BLaER1 treated with 17β-estradiol and CSF1 and Interleukin-3, amounts not matched to agents 10 nM and 100 nM (cell line): Measurements from ENCODE around the gene TRIM24.
A peak's percentile ranks its signal among the peaks of the same experiment; 100 is the strongest.
"Not testable (repeated sequence)": the region's sequence is repeated elsewhere in the genome, so short reads cannot be mapped to it uniquely, and the experiment has no call there.

Experiments
- H3K27ac ChIP-seq, 11 experiments: shearing (Covaris generic); formaldehyde crosslinking; 2 replicates each; pipeline ENCODE4 v1.8.1; 2022
- H3K27me3 ChIP-seq, 11 experiments: shearing (Covaris generic); formaldehyde crosslinking; 2 replicates each; pipeline ENCODE4 v1.8.1; 2022
- H3K36me3 ChIP-seq, 11 experiments: shearing (Covaris generic); formaldehyde crosslinking; 2 replicates each; pipeline ENCODE4 v1.8.1; 2022
- H3K4me1 ChIP-seq, 10 experiments: shearing (Covaris generic); formaldehyde crosslinking; 2 replicates each; pipeline ENCODE4 v1.8.1; 2022
- H3K4me2 ChIP-seq, 11 experiments: shearing (Covaris generic); formaldehyde crosslinking; 2 replicates each; pipeline ENCODE4 v1.8.1; 2022
- H3K4me3 ChIP-seq, 10 experiments: shearing (Covaris generic); formaldehyde crosslinking; 2 replicates each; pipeline ENCODE4 v1.8.1; 2022
- H3K9ac ChIP-seq, 11 experiments: shearing (Covaris generic); formaldehyde crosslinking; 2 replicates each; pipeline ENCODE4 v1.8.1; 2022
- H3K9me3 ChIP-seq, 11 experiments: shearing (Covaris generic); formaldehyde crosslinking; replicated peaks in 1 of 11; 2 replicates each; pipeline ENCODE4 v1.8.1; 2022
- H4K20me1 ChIP-seq, 11 experiments: shearing (Covaris generic); formaldehyde crosslinking; 2 replicates each; pipeline ENCODE4 v1.8.1; 2022
- Cebpa-rat ChIP-seq, 11 experiments: shearing (Covaris generic); IDR thresholded peaks; 2 replicates each; pipeline ENCODE4 v1.8.1; 2022

The TRIM24 gene

GRCh38 chr7:138458576-138459412, 1.3 kb upstream of the TRIM24 start:
- peaks cover 0 to 28% (median 18%) of the 10 kb centered on the region in 11 experiments; a peak in 16 of 22 replicates for H3K9me3 ChIP-seq
- peaks cover 0 to 17% (median 7%) of the 10 kb centered on the region in 10 experiments; a peak in 13 of 20 replicates for H3K4me1 ChIP-seq
- peaks cover 0 to 29% (median 11%) of the 10 kb centered on the region in 11 experiments; a peak in 12 of 22 replicates for H4K20me1 ChIP-seq
- no peaks in the 10 kb centered on the region for H3K27me3 ChIP-seq
- no peak overlapping the region for H3K9ac ChIP-seq
- H3K4me2 ChIP-seq: no peak overlapping the region
- no peak overlapping the region for H3K4me3 ChIP-seq
- no peak for TF ChIP-seq Cebpa-rat (IDR thresholded peaks at IDR 0.05)
- no peak overlapping the region for H3K27ac ChIP-seq
- peaks cover 0 to 14% (median 12%) of the 10 kb centered on the region in 11 experiments; a peak in 17 of 22 replicates for H3K36me3 ChIP-seq

GRCh38 chr7:138459413-138460175, 465 bp upstream of the TRIM24 start:
- no peak for TF ChIP-seq Cebpa-rat (IDR thresholded peaks at IDR 0.05)

GRCh38 chr7:138460649-138461607, 869 bp downstream of the TRIM24 start:
- Histone ChIP-seq H3K27me3 (no peaks in the 10 kb centered on the region), H4K20me1 (peaks cover 0 to 30% (median 11%) of the 10 kb centered on the region in 11 experiments; a peak in 12 of 22 replicates), H3K36me3 (peaks cover 0 to 35% (median 29%) of the 10 kb centered on the region in 11 experiments; a peak in 17 of 22 replicates), H3K9ac (peak overlapping the region; percentile 90 to 99 (median 96)), H3K9me3 (peaks cover under 1 to 47% (median 38%) of the 10 kb centered on the region in 11 experiments; a peak in 19 of 22 replicates), H3K4me2 (peak overlapping the region; percentile 74 to 99 (median 94)), H3K4me3 (peak overlapping the region; percentile 79 to 98 (median 92)), H3K4me1 (peaks cover 0 to 17% (median 7%) of the 10 kb centered on the region in 10 experiments; a peak in 13 of 20 replicates), H3K27ac (peak overlapping the region; percentile 88 to 99 (median 96))
- TF ChIP-seq Cebpa-rat (IDR thresholded peaks at IDR 0.05): no peak

More at GRCh38 chr7:138459413-138460175, 465 bp upstream of the TRIM24 start:
- peaks cover 0 to 22% (median 19%) of the 10 kb centered on the region in 11 experiments; a peak in 17 of 22 replicates for H3K36me3 ChIP-seq
- peak overlapping the region in 6 of 11 experiments; percentile 49 to 65 (median 56); a peak in 9 of 22 replicates for H3K9ac ChIP-seq
- peak overlapping the region; percentile 50 to 95 (median 58) for H3K4me3 ChIP-seq
- peak overlapping the region in 6 of 11 experiments; percentile 28 to 63 (median 51); a peak in 10 of 22 replicates for H3K27ac ChIP-seq
- H3K4me1 ChIP-seq: peaks cover 0 to 17% (median 7%) of the 10 kb centered on the region in 10 experiments; a peak in 13 of 20 replicates
- peaks cover 0 to 29% (median 11%) of the 10 kb centered on the region in 11 experiments; a peak in 12 of 22 replicates for H4K20me1 ChIP-seq
- peaks cover 0 to 36% (median 26%) of the 10 kb centered on the region in 11 experiments; a peak in 17 of 22 replicates for H3K9me3 ChIP-seq
- peak overlapping the region; percentile 44 to 76 (median 60); a peak in 21 of 22 replicates for H3K4me2 ChIP-seq
- no peaks in the 10 kb centered on the region for H3K27me3 ChIP-seq

- Histone ChIP-seq H4K20me1 (peaks cover 0 to 36% (median 11%) of the 10 kb centered on the region in 11 experiments; a peak in 12 of 22 replicates), H3K4me1 (peaks cover 0 to 17% (median 7%) of the 10 kb centered on the region in 10 experiments; a peak in 13 of 20 replicates), H3K4me3 (peak overlapping the region in 5 of 10 experiments; percentile 20 to 98 (median 92); a peak in 4 of 20 replicates), H3K4me2 (peak overlapping the region in 8 of 11 experiments; percentile 74 to 94 (median 94); a peak in 10 of 22 replicates), H3K9me3 (peaks cover 8 to 66% (median 58%) of the 10 kb centered on the region in 11 experiments; a peak in 21 of 22 replicates), H3K36me3 (peaks cover 0 to 58% (median 43%) of the 10 kb centered on the region in 11 experiments; a peak in 17 of 22 replicates)
- H3K27me3 ChIP-seq, H3K27ac ChIP-seq, H3K9ac ChIP-seq: not testable (repeated sequence)
Measured at GRCh38 chr7:138463291-138463618, 3.2 kb downstream of the TRIM24 start.

- Histone ChIP-seq H3K9me3 (peaks cover 19 to 76% (median 68%) of the 10 kb centered on the region in 11 experiments; a peak in 21 of 22 replicates), H3K36me3 (peaks cover 9 to 76% (median 61%) of the 10 kb centered on the region in 11 experiments; a peak in 20 of 22 replicates), H4K20me1 (peaks cover 0 to 52% (median 17%) of the 10 kb centered on the region in 11 experiments; a peak in 12 of 22 replicates), H3K27ac (no peak overlapping the region), H3K27me3 (no peaks in the 10 kb centered on the region), H3K4me2 (no peak overlapping the region), H3K9ac (no peak overlapping the region), H3K4me1 (peaks cover 0 to 17% (median 7%) of the 10 kb centered on the region in 10 experiments; a peak in 13 of 20 replicates), H3K4me3 (no peak overlapping the region)
- TF ChIP-seq Cebpa-rat (IDR thresholded peaks at IDR 0.05): no peak
Measured at GRCh38 chr7:138465046-138465445, 5.0 kb downstream of the TRIM24 start.

- not testable (repeated sequence) for H3K9ac ChIP-seq, H3K4me3 ChIP-seq, H3K27me3 ChIP-seq, H3K4me2 ChIP-seq, H3K27ac ChIP-seq
- Histone ChIP-seq H3K36me3 (peaks cover 9 to 88% (median 67%) of the 10 kb centered on the region in 11 experiments; a peak in 20 of 22 replicates), H4K20me1 (peaks cover 0 to 55% (median 15%) of the 10 kb centered on the region in 11 experiments; a peak in 12 of 22 replicates), H3K4me1 (peaks cover 0 to 17% (median 7%) of the 10 kb centered on the region in 10 experiments; a peak in 13 of 20 replicates), H3K9me3 (peaks cover 19 to 86% (median 76%) of the 10 kb centered on the region in 11 experiments; a peak in 21 of 22 replicates)
Measured at GRCh38 chr7:138466069-138466756, 6.2 kb downstream of the TRIM24 start.
